AG10803 (cell line): ENCODE measurements around the gene CHIC2.

Source experiments
- DNase-seq: peaks from one replicate; pipeline ENCODE4 v3.0.0; 2010; ENCODE audit warnings: low read depth
- H3K4me3 ChIP-seq: 2 replicates; pipeline ENCODE4 v1.5.1; 2011; ENCODE audit warnings: mild to moderate bottlenecking, low read length, control low read depth
- CTCF ChIP-seq: conservative IDR thresholded peaks from 2 replicates; pipeline ENCODE4 v1.5.1; 2011; ENCODE audit warnings: mild to moderate bottlenecking, low read length, control low read depth, inconsistent platforms

CHIC2 gene

GRCh38 chr4:53963336-53963735 is 101.1 kb downstream of the CHIC2 start:
- no peak for TF ChIP-seq CTCF
- H3K4me3 ChIP-seq, result no peak overlapping the region
- DNase-seq, result no peak

GRCh38 chr4:53962516-53963225 is 101.7 kb downstream of the CHIC2 start:
- peak; percentile 75 for DNase-seq
- TF ChIP-seq CTCF, result no peak
- no peak overlapping the region for H3K4me3 ChIP-seq

DNA sequence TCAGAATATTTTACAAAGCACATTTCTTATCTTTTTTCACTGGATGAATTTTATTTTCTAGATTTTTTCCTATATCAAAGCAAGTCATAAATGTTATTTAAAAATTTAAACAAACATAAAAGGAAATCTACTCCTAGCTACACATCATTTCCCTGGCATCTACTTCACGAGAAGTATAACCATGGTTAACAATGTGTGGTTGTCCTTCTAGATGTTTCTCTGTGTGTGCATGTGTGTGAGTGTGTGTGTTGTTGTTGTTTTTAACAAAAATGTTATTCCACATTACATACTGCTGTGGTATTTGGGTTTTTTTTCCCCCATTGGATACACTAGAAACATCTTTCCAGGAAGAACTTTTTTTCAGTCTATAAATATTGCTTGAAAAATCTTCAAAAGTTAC is 103.1 kb downstream of the CHIC2 start:
- peak; percentile 38 for DNase-seq
- H3K4me3 ChIP-seq, result no peak overlapping the region
- TF ChIP-seq CTCF, result no peak

DNA sequence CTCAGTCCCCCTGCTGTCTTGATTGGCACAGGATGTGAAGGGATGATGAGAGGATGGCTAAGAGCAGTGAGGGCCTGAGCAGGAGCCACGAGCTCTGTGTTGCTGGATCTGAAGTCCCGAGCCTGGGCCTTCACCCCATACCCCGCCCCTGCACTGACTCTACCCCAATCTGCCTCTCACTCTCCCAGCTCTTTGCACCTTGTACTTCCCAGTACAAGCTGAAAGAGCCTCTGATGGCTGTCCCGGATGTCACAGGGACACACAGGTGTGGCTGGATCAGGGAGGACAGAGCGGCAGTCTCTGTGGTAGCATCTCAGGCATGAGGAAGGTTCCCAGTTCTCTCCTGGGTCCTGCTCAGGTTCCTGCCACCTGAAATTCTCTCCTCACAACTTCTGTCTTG is 103.6 kb downstream of the CHIC2 start:
- no peak for TF ChIP-seq CTCF
- no peak for DNase-seq
- no peak overlapping the region for H3K4me3 ChIP-seq
